H1 (cell line): Measurements from ENCODE around the gene DSTYK. TPM values are rescaled to one million over a fixed set of nuclear protein-coding genes. Genes with fewer than 3 reads are reported as not detected.

Source experiments
- CTCF ChIA-PET: fragments of 300-600 bp; sonication (Branson Sonifier 250); formaldehyde crosslinking; loops from one replicate; lab custom pipeline; 2021; ENCODE audit not compliant: partially characterized antibody; lab: Charles Lee
- POLR2A ChIA-PET: fragments of 300-600 bp; sonication (Branson Sonifier 250); formaldehyde crosslinking; loops from one replicate; lab custom pipeline; 2021; ENCODE audit warnings: inconsistent platforms; ENCODE audit not compliant: partially characterized antibody; lab: Charles Lee
- DNase-seq, 2 experiments: peaks; one replicate each; pipeline versions ENCODE4 v3.0.0 to v3.0.0-alpha.2; 2010 to 2022; ENCODE audit warnings: low spot score in 2 of 2, low read depth in 1 of 2, mixed read lengths in 1 of 2
- FAIRE-seq: peaks from 2 replicates; lab custom pipeline; 2011; peaks lifted over from hg19 to GRCh38; lab: Jason Lieb, UNC
- H2AFZ ChIP-seq: 2 replicates; pipeline ENCODE4 v1.8.1; 2012; ENCODE audit warnings: low read length, inconsistent platforms
- H2AK5ac ChIP-seq: 2 replicates; pipeline ENCODE4 v1.6.1; 2013; ENCODE audit warnings: low read depth, low read length
- H2BK120ac ChIP-seq: replicated peaks from 2 replicates; pipeline ENCODE3; 2013; ENCODE audit warnings: low read depth, low read length, inconsistent platforms
- H2BK12ac ChIP-seq: 2 replicates; pipeline ENCODE4 v1.6.1; 2013; ENCODE audit warnings: low read depth, low read length
- H2BK15ac ChIP-seq: 2 replicates; pipeline ENCODE4 v1.6.1; 2013; ENCODE audit warnings: low read length
- H2BK20ac ChIP-seq: 2 replicates; pipeline ENCODE4 v1.6.1; 2013; ENCODE audit warnings: low read length
- H2BK5ac ChIP-seq: 2 replicates; pipeline ENCODE4 v1.6.1; 2013; ENCODE audit warnings: low read depth, low read length
- H3K14ac ChIP-seq: 2 replicates; pipeline ENCODE4 v1.6.1; 2013; ENCODE audit warnings: inconsistent platforms; ENCODE audit not compliant: insufficient read length
- H3K18ac ChIP-seq: 2 replicates; pipeline ENCODE4 v1.6.1; 2013; ENCODE audit warnings: low read length; ENCODE audit errors: extremely low read depth
- H3K23ac ChIP-seq: 2 replicates; pipeline ENCODE4 v1.6.1; 2013; ENCODE audit warnings: inconsistent platforms; ENCODE audit not compliant: insufficient read length
- H3K23me2 ChIP-seq: 2 replicates; pipeline ENCODE4 v1.6.1; 2013; ENCODE audit warnings: low read depth, low read length
- H3K27ac ChIP-seq: 2 replicates; pipeline ENCODE4 v1.6.1; 2011; ENCODE audit warnings: low read depth, low read length, inconsistent platforms
- H3K27me3 ChIP-seq, 4 experiments: replicated peaks in 1 of 4; 1 replicate in 1 of 4; 2 replicates in 3 of 4; pipeline versions ENCODE4 v1.6.1 to v1.8.1; 2011 to 2013; ENCODE audit warnings: low read length in 3 of 4, mild to moderate bottlenecking in 3 of 4, inconsistent platforms in 2 of 4, mixed read lengths in 2 of 4, moderate library complexity in 1 of 4; ENCODE audit not compliant: control insufficient read depth in 3 of 4, insufficient read depth in 3 of 4; ENCODE audit errors: extremely low read depth in 1 of 4
- H3K36me3 ChIP-seq, 4 experiments: 2 replicates each; pipeline versions ENCODE4 v1.6.1 to v1.8.1; 2011 to 2013; ENCODE audit warnings: mild to moderate bottlenecking in 4 of 4, low read length in 3 of 4, moderate library complexity in 2 of 4, control low read depth in 1 of 4, inconsistent platforms in 1 of 4; ENCODE audit not compliant: insufficient read depth in 4 of 4, control insufficient read depth in 2 of 4
- H3K4ac ChIP-seq: replicated peaks from 2 replicates; pipeline ENCODE3; 2013; ENCODE audit warnings: low read length, low read depth, mixed read lengths, inconsistent platforms; ENCODE audit not compliant: insufficient read length
- H3K4me1 ChIP-seq, 4 experiments: replicated peaks in 1 of 4; 1 replicate in 1 of 4; 2 replicates in 3 of 4; pipeline versions ENCODE4 v1.6.1 to v1.8.1; 2011 to 2013; ENCODE audit warnings: low read length in 3 of 4, inconsistent platforms in 2 of 4, mixed read lengths in 1 of 4; ENCODE audit not compliant: insufficient read depth in 4 of 4, control insufficient read depth in 3 of 4
- H3K4me2 ChIP-seq, 2 experiments: 2 replicates each; pipeline versions ENCODE4 v1.6.1 to v1.8.1; 2011 to 2013; ENCODE audit warnings: low read depth in 2 of 2, low read length in 2 of 2, control low read depth in 1 of 2, inconsistent platforms in 1 of 2, mild to moderate bottlenecking in 1 of 2; ENCODE audit not compliant: insufficient read depth in 1 of 2
- H3K4me3 ChIP-seq, 4 experiments: fragments of 200-600, 300-600 bp in 1 of 4; sonication (generic), shearing (Covaris generic), sonication (Bioruptor Twin) in 1 of 4; 2 replicates each; pipeline versions ENCODE4 v1.5.1 to v1.8.1; 2011 to 2016; ENCODE audit warnings: low read length in 4 of 4, low read depth in 3 of 4, control low read depth in 2 of 4, inconsistent platforms in 2 of 4, mild to moderate bottlenecking in 2 of 4, mixed read lengths in 1 of 4, moderate library complexity in 1 of 4; ENCODE audit not compliant: insufficient read depth in 2 of 4; ENCODE audit errors: extremely low read depth in 1 of 4
- H3K56ac ChIP-seq: replicated peaks from 2 replicates; pipeline ENCODE3; 2013; ENCODE audit warnings: low read depth, mild to moderate bottlenecking, mixed read lengths, low read length, inconsistent platforms; ENCODE audit not compliant: insufficient read length
- H3K79me1 ChIP-seq: 2 replicates; pipeline ENCODE4 v1.6.1; 2013; ENCODE audit warnings: low read depth, low read length, control low read depth
- H3K79me2 ChIP-seq, 2 experiments: 2 replicates each; pipeline versions ENCODE4 v1.6.1 to v1.8.1; 2012 to 2013; ENCODE audit warnings: low read length in 2 of 2, mild to moderate bottlenecking in 2 of 2, inconsistent platforms in 1 of 2; ENCODE audit not compliant: insufficient read depth in 2 of 2, control insufficient read depth in 1 of 2
- H3K9ac ChIP-seq, 4 experiments: replicated peaks in 1 of 4; 1 replicate in 1 of 4; 2 replicates in 3 of 4; pipeline versions ENCODE4 v1.6.1 to v1.8.1; 2011 to 2013; ENCODE audit warnings: low read depth in 3 of 4, low read length in 3 of 4, control low read depth in 2 of 4, mild to moderate bottlenecking in 2 of 4, moderate library complexity in 2 of 4, inconsistent platforms in 1 of 4; ENCODE audit errors: extremely low read depth in 1 of 4
- H3K9me3 ChIP-seq, 2 experiments: 2 replicates each; pipeline versions ENCODE4 v1.6.1 to v1.8.1; 2012 to 2013; ENCODE audit warnings: mild to moderate bottlenecking in 2 of 2, moderate library complexity in 2 of 2, control low read depth in 1 of 2, inconsistent platforms in 1 of 2, low read depth in 1 of 2, low read length in 1 of 2, mixed read lengths in 1 of 2; ENCODE audit not compliant: insufficient read depth in 2 of 2
- H4K20me1 ChIP-seq, 2 experiments: replicated peaks in 1 of 2; 2 replicates each; pipeline versions ENCODE3 to v1.8.1; 2011 to 2013; ENCODE audit warnings: inconsistent platforms in 2 of 2, low read length in 2 of 2, mild to moderate bottlenecking in 1 of 2; ENCODE audit not compliant: insufficient read depth in 2 of 2, control insufficient read depth in 1 of 2
- H4K5ac ChIP-seq: 2 replicates; pipeline ENCODE4 v1.6.1; 2013; ENCODE audit warnings: low read length, low read depth, mixed read lengths, inconsistent platforms; ENCODE audit not compliant: insufficient read length
- H4K8ac ChIP-seq: 2 replicates; pipeline ENCODE4 v1.8.0; 2013; ENCODE audit warnings: mild to moderate bottlenecking, moderate library complexity, low read length, inconsistent platforms; ENCODE audit not compliant: insufficient read depth; ENCODE audit errors: extremely low read depth
- H4K91ac ChIP-seq: replicated peaks from 2 replicates; pipeline ENCODE3; 2013; ENCODE audit warnings: low read length, mixed read lengths, inconsistent platforms; ENCODE audit not compliant: insufficient read length
- HDAC6 ChIP-seq: IDR thresholded peaks from one replicate; pipeline ENCODE4 v1.7.1; 2012; ENCODE audit warnings: low read depth, mild to moderate bottlenecking, inconsistent platforms, low read length, moderate library complexity
- NANOG ChIP-seq: IDR thresholded peaks from 2 replicates; pipeline ENCODE4 v1.6.1; 2011; ENCODE audit warnings: low read length, low read depth, mild to moderate bottlenecking, inconsistent platforms; ENCODE audit not compliant: insufficient read depth, poor library complexity, severe bottlenecking
- PHF8 ChIP-seq: fragments of 200-600 bp; sonication (generic); conservative IDR thresholded peaks from 2 replicates; pipeline ENCODE4 v1.7.1; 2012; ENCODE audit warnings: low read depth, mild to moderate bottlenecking, inconsistent platforms, low read length, moderate library complexity
- POLR2A ChIP-seq, 2 experiments: IDR thresholded peaks; 1 replicate in 1 of 2; 2 replicates in 1 of 2; pipeline ENCODE4 v1.6.1; 2011; ENCODE audit warnings: low read depth in 2 of 2, low read length in 2 of 2, mild to moderate bottlenecking in 2 of 2; ENCODE audit errors: control extremely low read depth in 1 of 2
- RAD21 ChIP-seq, 2 experiments: IDR thresholded peaks in 1 of 2; conservative IDR thresholded peaks in 1 of 2; 2 replicates each; pipeline ENCODE4 v1.6.1; 2011; ENCODE audit warnings: low read depth in 2 of 2, low read length in 2 of 2, improper control_type of control experiment in 1 of 2, inconsistent platforms in 1 of 2, mild to moderate bottlenecking in 1 of 2, moderate library complexity in 1 of 2
- SUZ12 ChIP-seq: fragments of 200-600 bp; sonication (generic); IDR thresholded peaks from 2 replicates; pipeline ENCODE4 v1.6.1; 2012; ENCODE audit warnings: mild to moderate bottlenecking, inconsistent platforms, low read length, moderate library complexity, mixed read lengths
- WGBS, 2 experiments: shearing (Covaris generic) in 1 of 2; methylation state at CpG; one replicate each; pipeline versions ENCODE4 v1.1.6 to v1.1.7; 2013 to 2015; ENCODE audit warnings: low lambda C conversion rate in 2 of 2, mixed read lengths in 2 of 2, inconsistent platforms in 1 of 2, low coverage in 1 of 2, missing lambda C conversion rate in 1 of 2; ENCODE audit not compliant: insufficient replicate concordance in 2 of 2, insufficient coverage in 1 of 2, insufficient read length in 1 of 2; ENCODE audit errors: extremely low coverage in 1 of 2, missing lambda C conversion rate in 1 of 2; 5-methylcytosine and 5-hydroxymethylcytosine counted together
- polyA plus RNA-seq, 7 experiments: library from polyadenylated mRNA; depleted of rRNA in 3 of 7; stranded (reverse) in 5 of 7; unstranded in 2 of 7; fragments of >200 nt in 5 of 7; fragments of 200-250 nt in 2 of 7; gene quantifications; 1 replicate in 5 of 7; 2 replicates in 1 of 7; 4 replicates in 1 of 7; pipeline versions ENCODE4 v1.2.1 to v1.2.3, GENCODE V29; 2011 to 2013; ENCODE audit warnings: missing spikeins in 2 of 7, mixed read lengths in 2 of 7
- total RNA-seq: library from RNA; stranded (reverse); fragmentation: NEBNext Ultra II Directional; extraction: Animal tissue kit (Norgen Biotek cat#: 25700); gene quantifications from 2 replicates; pipeline ENCODE4 v1.2.1, GENCODE V29; 2021

The DSTYK gene
- total and polyA plus RNA-seq, 2 of the 8 experiments (the other 6 are each of a cell fraction or from before 2014, with no cell fraction given), result 2.7 to 8.5 TPM

- no peak overlapping the region for H3K4ac ChIP-seq
- POLR2A ChIA-PET, result interaction anchor here (1.2 to 2.1 kb wide), 3 partner anchors 8 to 12 kb away, joined by 3 to 11 read pairs (median 4); no protein-coding TSS in a partner anchor
- no peak overlapping the region for H2BK120ac ChIP-seq
- H3K79me1 ChIP-seq, result no peaks in the 10 kb centered on the region
- peaks cover 0 to 6% (median 2%) of the 10 kb centered on the region in 4 experiments; a peak in 5 of 7 replicates for H3K4me1 ChIP-seq
- no peak overlapping the region for H4K91ac ChIP-seq
- CTCF ChIA-PET, result interaction anchor here (0.7 to 42.6 kb wide), 11 partner anchors 7 to 275 kb away, joined by 3 to 2424 read pairs (median 3); partner anchors contain the start of genes KLHDC8A, NUAK2 and TMCC2
- no peaks in the 10 kb centered on the region for H4K20me1 ChIP-seq
- H4K5ac ChIP-seq, result no peak overlapping the region
- H2AFZ ChIP-seq, result no peak overlapping the region
- H4K8ac ChIP-seq, result peak overlapping the region; percentile 69; the same call in 1 of the 2 replicates
- H3K18ac ChIP-seq, result no peak overlapping the region
- H2BK20ac ChIP-seq, result no peak overlapping the region
- H3K9ac ChIP-seq, result no peak overlapping the region
- no peak overlapping the region for H3K27ac ChIP-seq
- H3K36me3 ChIP-seq, result no peaks in the 10 kb centered on the region
- DNase-seq (no peak), FAIRE-seq (no peak)
- no peaks in the 10 kb centered on the region for H3K27me3 ChIP-seq
- H3K56ac ChIP-seq, result no peak overlapping the region
- H2BK5ac ChIP-seq, result no peak overlapping the region
- H2AK5ac ChIP-seq, result no peak overlapping the region
- no peak overlapping the region for H3K14ac ChIP-seq
- no peaks in the 10 kb centered on the region for H3K79me2 ChIP-seq
- TF ChIP-seq NANOG (no peak), SUZ12 (no peak), RAD21 (IDR thresholded peaks at IDR 0.05 in 1 of 2, conservative IDR thresholded peaks at IDR 0.05 in 1 of 2; ENCODE audit: low read depth in 2 of 2, low read length in 2 of 2) (no peak), HDAC6 (no peak), PHF8 (no peak), POLR2A (IDR thresholded peaks at IDR 0.05; ENCODE audit: control extremely low read depth in 1 of 2, low read depth in 2 of 2, low read length in 2 of 2) (no peak)
- no peak overlapping the region for H3K4me2 ChIP-seq
- H3K23me2 ChIP-seq, result no peaks in the 10 kb centered on the region
- no peak overlapping the region for H3K23ac ChIP-seq
- H2BK12ac ChIP-seq, result no peak overlapping the region
- H2BK15ac ChIP-seq, result no peak overlapping the region
- H3K4me3 ChIP-seq, result no peak overlapping the region
- WGBS, 2 experiments, result 65% methylated on average over 6 of the region's 6 CpGs; no CpG with 5 or more reads in 1 of the 2 experiments
- H3K9me3 ChIP-seq, result no peaks in the 10 kb centered on the region
Observed at GRCh38 chr1:205250699-205251098, 39.2 kb upstream of the DSTYK start.
